ENCODE results near the gene CTSC.
"Not testable (repeated sequence)": the region's sequence is repeated elsewhere in the genome, so short reads cannot be mapped to it uniquely, and the experiment has no call there.

CTSC gene

DNA sequence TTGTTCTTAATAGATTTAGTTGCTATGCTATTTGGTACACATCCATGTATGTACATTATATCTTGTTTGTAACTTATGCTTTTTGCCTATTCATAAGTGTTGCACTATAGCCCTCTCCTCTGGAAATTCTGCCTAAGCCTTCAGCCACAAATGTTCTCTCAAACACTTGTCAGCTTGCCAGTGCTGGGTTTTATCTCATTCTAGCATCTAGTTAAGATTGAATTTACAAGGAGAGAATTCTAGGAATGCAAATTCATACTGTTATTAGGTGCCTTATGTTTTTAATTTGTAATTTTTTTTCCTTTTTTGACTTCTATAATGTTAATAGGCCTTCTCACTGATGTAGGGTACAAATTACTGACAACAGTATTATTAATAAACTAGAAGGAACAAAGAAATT lies 14.6 kb upstream of the CTSC start:
- DNase-seq (ENCODE audit: low read depth): peak; percentile 48

DNA sequence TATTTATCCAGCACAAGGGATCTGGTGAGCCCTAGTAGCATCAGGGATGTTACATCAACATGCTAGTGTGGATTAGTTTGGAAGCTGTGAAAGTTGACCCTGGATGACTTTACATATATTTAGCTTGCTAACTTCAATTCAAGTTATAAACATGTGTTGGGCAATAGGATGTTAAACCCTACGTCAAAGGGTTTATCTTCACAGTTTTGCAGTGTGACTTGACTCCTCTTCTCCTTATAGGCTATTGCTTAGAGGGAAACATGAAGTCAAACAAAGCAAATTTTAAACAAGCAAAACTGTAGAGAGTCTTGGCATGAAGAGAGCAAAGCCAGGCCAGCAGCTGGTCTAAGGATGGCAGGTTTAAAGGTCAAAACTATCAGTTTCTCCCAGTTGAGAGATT lies 11.3 kb upstream of the CTSC start:
- no peak for DNase-seq (ENCODE audit: low read depth)

DNA sequence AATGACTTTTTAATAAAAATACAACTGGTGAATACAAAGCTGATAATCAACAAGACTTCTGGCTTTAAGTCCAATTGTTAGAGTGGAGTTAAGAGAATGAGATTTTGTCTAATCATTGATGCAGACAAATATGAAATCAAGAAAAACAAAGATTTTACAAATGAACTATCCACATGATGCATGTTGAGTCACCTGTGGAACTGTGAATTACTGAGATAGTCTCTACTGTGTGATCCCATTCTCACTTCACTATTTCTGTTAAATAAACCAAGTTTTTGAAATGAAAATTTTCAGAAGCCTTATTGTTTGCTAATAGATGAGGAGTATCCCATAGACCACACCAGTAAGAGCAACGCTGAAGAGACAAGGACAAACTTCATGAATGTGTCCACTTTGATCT lies 8.4 kb upstream of the CTSC start:
- no peak for DNase-seq (ENCODE audit: low read depth)

DNA sequence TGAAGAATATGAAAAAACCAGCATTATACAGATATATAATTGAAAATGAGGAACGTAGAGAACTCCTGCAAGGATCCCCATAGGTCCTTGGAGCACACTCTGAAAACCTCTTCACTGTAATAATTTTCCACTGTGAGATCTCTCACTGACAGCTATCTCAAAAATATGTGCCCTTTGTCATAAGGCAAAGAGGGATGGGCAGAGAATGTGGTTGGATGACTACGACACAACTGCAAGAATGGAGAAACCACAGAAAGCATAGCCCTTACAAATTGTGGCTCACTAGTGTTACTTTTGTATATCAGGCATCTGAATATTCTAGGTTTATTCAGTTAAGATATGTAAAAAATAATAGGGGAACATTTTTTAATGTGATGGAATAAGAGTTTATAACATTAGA lies 7.9 kb upstream of the CTSC start:
- no peak for DNase-seq (ENCODE audit: low read depth)

DNA sequence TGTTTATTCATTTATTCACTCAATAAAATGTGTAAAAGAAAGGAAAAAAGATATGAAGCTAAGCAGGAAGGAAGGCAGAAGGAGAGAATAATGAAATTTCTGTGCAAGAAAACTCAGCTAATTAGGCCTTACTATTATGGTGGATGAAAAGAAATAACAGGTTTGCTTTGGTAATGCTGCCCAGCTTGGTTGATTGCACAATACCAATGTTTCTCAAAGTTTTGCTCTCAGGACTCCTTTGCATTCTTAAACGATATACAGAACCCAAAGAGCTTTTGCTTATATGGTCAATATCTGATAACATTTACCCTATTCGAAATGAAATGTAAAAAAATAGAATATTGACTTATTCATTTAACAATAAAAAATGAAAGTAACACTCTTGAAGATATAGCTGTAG lies 7.3 kb upstream of the CTSC start:
- no peak for DNase-seq (ENCODE audit: low read depth)

DNA sequence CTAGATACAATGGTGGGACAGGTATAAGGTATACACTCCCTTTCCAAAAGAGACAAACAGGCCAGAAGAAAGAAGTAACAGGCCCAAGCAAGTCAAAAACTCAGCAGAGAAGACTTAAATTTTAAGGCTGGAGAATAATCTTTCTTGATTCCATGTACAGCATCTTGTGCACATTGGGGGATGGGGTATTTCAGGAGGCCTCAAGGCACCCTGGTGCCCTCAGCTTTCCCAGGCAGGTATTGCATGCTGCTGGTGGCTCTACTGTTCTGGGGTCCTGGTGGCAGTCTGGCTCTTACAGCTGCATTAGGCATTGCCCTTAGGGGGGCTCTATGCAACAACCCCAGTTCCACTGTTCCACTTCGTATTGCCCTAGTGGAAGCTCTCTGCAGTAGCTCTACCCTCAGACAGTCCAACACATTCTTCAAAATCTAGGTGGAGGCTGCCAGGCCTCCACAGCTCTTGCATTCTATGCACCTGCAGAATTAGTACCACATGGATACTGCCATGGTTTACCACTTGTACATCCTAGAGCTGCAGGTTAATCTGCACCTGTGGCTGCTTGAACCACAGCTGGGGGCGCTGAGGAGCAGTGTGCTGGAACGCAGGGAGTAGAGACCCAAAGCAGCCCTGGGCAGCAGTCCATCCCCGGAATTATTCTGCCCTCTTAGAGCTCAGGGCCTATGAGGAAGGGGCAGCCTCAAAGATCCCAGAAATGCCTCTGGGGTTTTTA lies 4.2 kb upstream of the CTSC start:
- DNase-seq (ENCODE audit: low read depth): no peak

DNA sequence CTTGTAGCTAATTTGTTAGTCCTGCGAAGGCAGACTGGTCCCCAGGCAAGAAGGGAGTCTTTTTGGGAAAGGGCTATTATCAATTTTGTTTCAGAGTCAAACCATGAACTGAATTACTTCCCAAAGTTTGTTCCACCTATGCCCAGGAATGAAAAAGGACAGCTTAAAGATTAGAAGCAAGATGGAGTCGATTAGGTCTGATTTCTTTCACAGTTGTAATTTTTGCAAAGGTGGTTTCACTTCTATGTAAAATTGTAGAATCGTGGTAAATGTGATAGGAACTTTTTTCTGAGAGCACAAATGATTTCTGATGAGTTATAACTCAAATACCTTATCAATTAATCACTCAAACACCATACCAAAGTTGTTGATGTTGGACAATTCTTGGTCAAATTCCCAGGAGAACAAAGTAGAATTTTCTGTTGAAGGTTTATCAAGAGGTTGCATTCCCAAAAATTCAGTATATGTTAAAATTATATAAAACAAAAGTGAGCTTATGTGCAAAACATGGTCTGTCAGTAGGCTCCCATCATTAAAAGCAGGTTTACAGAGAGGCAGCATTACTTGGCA lies 2.9 kb upstream of the CTSC start:
- no peak for DNase-seq (ENCODE audit: low read depth)

DNA sequence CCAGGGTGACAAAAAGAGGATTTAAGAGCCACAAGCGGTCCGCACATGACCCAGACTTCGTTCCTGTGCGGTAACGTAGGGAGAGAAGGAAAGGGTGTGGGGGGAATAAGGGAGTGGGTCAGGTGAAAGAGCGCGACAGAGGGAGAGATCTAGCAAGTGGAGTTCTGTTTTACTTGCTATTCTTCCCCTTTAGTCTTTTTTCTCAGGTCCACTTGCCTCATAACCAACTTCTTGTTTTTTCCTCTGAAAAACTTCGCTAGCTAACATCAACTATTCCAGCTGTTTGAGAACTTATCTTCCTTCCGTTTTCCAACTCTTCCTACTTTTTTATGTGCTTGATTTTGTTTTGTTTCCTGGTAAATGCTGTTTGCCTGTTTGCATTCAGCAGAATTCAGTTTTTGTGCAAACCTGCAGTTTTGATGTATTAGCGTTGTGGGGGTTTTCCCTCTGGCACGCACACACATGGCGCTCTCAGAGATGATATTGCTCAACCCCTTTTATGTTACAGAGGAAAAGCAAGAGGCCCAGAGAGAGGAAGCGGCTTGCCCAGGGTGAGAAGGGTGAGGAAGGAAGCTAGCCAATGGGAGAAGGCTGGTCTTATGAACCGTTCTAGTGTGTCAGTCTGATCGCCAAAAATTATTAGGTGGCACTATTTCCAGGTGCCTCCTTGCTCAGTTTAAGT lies 592 bp upstream of the CTSC start:
- no peak for DNase-seq (ENCODE audit: low read depth)

DNA sequence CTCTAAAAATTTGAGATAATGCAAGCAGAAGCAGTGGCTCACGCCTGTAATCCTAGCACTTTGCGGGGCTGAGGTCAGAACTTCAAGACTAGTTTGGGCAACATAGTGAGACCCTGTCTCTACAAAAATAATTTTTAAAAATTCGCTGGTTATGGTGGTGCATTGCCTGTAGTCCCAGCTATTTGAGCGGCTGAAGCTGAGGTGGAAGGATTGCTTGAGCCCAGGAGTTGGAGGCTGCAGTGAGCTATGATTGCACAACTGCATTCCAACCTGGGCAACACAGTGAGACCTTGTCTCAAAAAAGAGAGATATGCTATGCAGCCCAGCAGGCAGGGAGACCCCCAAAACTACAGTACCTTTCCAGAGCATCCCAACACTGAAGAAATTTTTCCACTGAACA lies 2.3 kb downstream of the CTSC start:
- no peak for DNase-seq (ENCODE audit: low read depth)

DNA sequence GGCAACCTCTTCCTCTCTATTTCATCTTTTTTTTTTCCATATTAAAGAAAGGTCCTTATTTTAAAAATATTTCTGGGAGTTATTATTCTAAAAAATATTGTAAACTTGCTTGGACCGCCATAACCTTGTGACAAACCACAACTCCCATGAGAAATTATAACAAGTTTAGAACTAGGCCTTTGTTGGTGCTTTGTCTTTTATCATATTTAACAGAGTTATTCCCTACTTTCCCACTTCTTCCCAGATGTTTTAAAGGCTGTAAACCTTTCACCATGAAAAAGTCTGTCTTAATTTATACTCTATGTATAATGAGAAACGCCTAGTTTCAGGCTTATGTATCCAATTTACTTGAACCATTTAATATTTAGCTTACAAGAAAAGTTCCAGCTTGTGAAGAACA lies 3.7 kb downstream of the CTSC start:
- DNase-seq (ENCODE audit: low read depth): no peak

DNA sequence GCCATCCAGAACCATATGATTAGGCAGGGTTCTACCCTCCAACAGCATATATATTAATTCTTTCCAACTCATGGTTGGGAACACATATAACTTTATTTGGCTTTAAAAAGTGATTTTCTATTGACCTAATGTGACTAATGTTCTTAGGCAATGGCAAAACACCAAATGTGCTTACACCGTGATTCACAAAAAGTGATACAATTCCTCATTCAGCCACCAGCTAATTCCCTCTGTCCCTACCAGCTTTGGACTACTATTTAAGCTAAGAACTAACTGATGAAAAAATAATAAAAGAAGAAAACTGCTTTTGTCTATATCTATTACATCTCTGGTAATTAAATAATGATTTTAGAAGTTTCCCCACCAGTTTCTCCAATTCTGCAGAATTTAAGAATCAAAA lies 4.7 kb downstream of the CTSC start:
- DNase-seq (ENCODE audit: low read depth): no peak

DNA sequence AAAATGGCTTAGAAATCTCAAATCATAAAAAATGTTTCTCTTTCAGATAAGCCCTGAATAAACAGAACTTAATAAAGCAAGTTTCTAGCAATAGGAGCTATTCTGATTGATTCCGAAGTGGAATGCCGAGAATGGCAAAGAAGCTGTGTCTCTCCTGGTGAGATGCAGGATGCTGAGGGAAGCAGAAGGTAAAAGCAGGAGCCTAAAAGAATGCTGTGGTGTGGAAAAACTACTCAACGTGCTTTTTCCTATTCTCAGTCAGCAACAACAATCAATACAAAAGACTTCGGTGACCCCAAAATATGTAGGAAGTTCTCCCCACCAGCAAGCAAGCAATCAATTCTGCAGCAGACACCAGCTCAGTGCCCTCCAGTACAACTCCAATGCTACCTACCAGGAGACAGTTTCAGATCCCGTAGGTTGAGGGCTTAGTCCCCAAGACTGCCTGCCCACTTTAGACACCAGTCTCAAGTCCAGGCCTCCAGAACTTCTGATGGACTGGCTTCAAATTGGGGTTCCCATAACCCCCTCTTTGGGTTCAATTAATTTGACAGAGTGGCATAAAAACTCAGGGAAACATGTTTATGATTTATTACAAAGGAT lies 6.6 kb downstream of the CTSC start:
- DNase-seq (ENCODE audit: low read depth): no peak

DNA sequence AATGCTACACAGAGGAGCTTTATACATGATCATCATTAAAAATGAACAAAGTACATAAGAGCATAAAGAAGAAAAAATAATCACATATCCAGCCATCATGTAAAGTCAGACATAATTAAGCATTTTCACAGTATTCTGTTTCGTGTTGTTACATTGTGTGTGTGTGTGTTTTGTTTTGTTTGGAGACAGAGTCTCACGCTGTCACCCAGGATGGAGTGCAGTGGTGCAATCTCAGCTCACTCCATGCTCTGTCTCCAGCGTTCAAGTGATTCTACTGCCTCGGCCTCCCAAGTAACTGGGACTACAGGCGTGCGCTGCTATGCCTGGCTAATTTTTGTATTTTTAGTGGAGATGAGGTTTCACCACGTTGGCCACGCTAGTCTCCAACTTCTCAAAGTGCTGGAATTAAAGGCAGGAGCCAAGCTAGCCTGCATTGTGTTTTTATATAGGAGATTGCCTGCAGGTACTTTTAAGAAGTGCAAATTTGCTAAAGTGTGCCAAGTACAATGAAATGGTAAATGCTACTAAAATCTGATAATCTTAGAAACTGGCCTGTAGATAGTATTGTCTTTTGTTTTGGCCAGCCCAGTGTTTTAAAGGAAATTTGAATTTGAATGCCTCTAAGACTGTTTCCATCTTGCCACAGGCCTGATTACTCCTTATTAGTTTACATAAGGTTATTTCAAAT lies 7.8 kb downstream of the CTSC start:
- DNase-seq (ENCODE audit: low read depth): no peak

DNA sequence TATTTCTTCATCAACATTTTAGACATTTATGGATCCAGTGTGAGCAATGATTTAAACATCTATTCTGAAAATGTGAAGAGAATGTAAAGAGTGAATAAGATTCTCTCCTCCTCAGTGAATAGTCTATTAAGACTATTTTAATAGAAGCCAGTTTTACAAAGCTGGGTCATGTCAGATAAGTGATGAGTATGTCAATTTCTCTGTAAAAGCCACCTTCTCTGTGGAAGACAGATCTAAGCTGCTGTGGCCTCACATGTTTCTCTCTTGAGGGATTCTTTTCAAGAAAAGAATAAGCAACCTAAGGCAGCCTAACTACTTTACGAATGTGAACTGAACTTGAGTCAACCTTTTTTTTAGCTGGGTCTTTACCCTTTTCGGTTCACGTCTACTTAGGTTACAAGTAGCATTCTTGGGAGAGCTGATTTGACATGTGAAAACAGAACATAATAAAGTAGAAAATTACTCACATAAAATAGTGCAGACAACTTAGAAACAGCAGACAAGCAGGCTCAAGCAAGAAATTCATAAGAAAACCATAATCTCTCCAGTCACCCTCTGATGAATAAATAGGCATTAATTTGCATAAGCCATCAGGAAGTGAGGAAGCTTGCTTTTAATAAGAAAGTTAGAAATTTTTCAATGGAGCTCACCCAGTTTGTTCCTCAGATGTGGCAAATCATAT lies 9.9 kb downstream of the CTSC start:
- no peak for DNase-seq (ENCODE audit: low read depth)

DNA sequence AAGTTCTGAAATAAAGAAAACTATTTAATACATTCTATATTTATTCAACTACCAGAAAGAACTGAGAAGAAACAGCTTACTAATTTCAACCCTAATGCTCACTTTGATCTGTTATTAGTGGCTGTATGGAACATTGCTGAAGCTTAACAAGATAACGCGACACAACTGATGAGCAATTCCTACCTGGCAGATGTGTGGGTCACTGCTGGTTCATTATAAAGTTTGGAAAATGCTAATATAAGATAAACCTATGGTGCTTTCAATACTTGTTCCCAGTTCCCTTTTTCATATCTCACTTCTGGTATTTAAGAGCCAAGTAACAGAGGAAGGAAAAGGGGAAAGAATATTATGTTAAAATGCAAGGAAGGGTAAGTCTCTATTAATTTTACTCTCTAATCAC lies 10.5 kb downstream of the CTSC start:
- no peak for DNase-seq (ENCODE audit: low read depth)

DNA sequence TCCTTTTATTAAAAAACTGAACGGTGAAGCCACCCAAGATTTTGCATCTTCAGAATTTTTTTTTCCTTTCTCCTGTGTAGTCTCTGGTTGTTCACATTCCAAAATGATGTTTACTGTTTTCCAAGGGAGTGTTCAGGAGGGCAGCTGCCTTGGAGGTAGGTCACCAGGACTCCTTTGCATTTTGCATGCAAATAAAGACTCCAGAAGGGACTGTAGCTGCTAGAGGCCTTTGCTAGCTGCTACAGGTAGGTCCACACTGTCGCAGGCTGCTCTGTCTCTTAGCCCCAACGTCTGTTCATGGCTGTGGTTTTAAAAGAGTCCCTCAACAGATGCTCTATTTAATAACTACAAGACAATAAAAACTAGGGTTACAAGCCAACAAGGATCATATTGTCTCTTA lies 11.4 kb downstream of the CTSC start:
- DNase-seq (ENCODE audit: low read depth): no peak

DNA sequence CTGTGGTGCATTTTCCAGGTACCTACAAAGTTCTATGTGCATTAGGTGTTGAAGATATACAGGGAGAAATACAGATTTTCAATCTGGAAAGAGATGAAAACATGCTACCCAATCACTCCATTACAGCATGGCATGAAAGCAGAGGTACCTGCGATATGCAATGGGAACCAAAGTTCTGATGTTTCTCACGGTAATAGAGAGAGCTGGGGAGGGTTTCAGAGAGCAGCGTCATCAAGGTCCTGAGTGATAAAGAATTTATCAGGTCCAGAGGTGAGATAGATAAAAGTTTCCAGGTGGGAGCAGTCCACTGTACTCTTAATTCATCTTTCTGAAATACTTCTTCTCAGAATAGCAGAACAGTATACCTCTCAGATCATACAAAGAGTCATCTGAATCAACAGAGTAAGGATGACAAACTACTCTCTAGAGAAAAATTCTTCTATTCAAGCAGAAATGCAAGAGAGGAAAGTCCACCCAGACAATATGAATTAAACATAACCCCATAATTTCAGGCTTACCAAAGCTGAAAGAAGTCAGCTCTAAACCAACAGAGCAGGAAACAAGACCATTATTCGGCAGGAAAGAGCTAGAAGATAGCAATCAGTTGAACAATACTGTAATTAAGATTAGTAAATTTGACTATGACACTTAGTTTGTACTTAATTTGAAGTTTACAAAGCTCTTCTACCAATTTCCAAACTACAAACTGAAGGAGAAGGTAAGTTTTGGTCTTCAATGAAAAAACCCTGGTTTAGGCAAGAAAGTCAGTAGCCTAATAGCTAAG lies 12.8 kb downstream of the CTSC start:
- DNase-seq (ENCODE audit: low read depth): no peak

DNA sequence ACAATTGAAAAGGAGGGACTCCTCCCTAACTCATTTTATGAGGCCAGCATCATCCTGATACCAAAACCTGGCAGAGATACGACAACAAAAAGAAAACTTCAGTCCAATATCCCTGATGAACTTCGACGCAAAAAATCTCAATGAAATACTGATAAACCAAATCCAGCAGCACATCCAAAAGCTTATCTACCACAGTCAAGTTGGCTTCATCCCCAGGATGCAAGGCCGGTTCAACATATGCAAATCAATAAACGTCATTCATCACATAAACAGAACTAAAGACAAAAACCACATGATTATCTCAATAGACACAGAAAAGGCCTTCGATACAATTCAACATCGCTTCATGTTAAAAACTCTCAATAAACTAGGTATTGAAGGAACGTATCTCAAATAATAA lies 14.7 kb downstream of the CTSC start:
- DNase-seq (ENCODE audit: low read depth): not testable (repeated sequence)

DNA sequence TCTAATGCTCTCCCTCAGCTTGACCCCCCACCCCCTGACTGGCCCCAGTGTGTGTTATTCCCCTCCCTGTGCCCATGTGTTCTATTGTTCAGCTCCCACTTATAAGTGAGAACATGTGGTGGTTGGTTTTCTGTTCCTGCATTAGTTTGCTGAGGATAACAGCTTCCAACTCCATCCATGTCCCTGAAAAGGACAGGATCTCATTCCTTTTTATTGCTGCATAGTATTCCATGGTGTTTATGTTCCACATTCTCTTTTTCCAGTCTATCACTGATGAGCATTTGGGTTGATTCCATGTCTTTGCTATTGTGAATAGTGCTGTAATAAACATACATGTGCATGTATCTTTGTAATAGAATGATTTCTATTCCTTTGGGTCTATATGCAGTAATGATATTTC lies 16.1 kb downstream of the CTSC start:
- not testable (repeated sequence) for DNase-seq (ENCODE audit: low read depth)

DNA sequence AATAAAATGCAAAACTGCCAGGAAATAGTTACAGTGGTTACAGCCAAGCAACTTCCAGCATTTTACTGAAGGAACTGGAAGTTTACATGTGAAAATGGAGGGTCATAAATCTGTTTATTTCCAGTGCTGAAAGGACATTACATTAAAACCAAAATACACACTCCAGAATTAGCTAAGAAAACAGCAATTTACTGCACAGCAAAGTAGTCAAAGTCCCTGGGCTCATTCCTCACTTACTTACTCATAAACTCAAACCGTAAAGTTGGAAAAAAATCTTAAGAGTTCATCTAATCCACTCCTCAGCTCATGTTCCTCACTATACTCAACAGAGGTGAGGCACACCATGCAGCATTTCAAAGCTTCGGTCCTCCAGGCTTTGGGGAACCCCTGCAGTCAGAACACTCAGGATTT lies 17.4 kb downstream of the CTSC start:
- DNase-seq (ENCODE audit: low read depth): peak; percentile 40

DNA sequence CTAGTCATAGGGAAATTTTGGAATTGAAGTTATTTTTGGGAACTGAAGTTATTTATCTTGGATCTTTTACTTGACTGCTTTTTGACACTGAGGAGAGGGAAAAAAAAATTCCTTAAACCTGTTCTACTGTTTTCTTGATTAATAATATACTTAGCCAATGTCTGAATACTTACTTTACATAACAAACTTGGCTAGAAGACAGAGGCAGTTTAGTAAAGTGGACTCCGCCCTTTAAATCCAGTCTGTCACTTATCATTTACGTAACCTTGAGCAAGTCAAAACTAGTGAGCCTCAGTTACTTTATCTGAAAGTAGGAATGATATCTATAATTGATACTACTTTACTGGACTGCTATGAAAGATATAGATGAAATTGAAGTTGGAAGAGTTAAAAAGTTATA lies 19.5 kb downstream of the CTSC start:
- DNase-seq (ENCODE audit: low read depth): no peak
